ENCODE data around the gene PPFIA2. TPM values are rescaled to one million over a fixed set of nuclear protein-coding genes. Genes with fewer than 3 reads are reported as not detected.

The PPFIA2 gene
- polyA plus RNA-seq, 1 experiment, result 0.20 TPM

GRCh38 chr12:81573228-81573627 lies 185.9 kb downstream of the PPFIA2 start:
- Histone ChIP-seq H3K27me3 (ENCODE audit: control insufficient read depth, insufficient read depth, low read length) (no peaks in the 10 kb centered on the region), H3K9me3 (ENCODE audit: control insufficient read depth, insufficient read depth, low read length) (no peaks in the 10 kb centered on the region), H3K4me3 (ENCODE audit: low read depth, low read length) (no peak overlapping the region), H3K27ac (ENCODE audit: low read depth, low read length) (no peak overlapping the region)
- no peak for DNase-seq (ENCODE audit: low read depth, low spot score)
- ChIA-PET POLR2A (no interaction called here), CTCF (interaction anchor here (1.4 kb wide), 1 partner anchor 1306 kb away, joined by 3 read pairs; no protein-coding TSS in a partner anchor)
- no peak for TF ChIP-seq CTCF (IDR thresholded peaks at IDR 0.05; ENCODE audit: low read depth, low read length)

- no peaks in the 10 kb centered on the region for H3K27me3 ChIP-seq (ENCODE audit: control insufficient read depth, insufficient read depth, low read length)
- DNase-seq (ENCODE audit: low read depth, low spot score), result no peak
- no peak for TF ChIP-seq CTCF (IDR thresholded peaks at IDR 0.05; ENCODE audit: low read depth, low read length)
- POLR2A ChIA-PET, result no interaction called here
- CTCF ChIA-PET, result no interaction called here
- H3K9me3 ChIP-seq (ENCODE audit: control insufficient read depth, insufficient read depth, low read length), result no peaks in the 10 kb centered on the region
- H3K4me3 ChIP-seq (ENCODE audit: low read depth, low read length), result no peak overlapping the region
- H3K27ac ChIP-seq (ENCODE audit: low read depth, low read length), result no peak overlapping the region
Measured at GRCh38 chr12:81572411-81572810, 186.7 kb downstream of the PPFIA2 start.

DNA sequence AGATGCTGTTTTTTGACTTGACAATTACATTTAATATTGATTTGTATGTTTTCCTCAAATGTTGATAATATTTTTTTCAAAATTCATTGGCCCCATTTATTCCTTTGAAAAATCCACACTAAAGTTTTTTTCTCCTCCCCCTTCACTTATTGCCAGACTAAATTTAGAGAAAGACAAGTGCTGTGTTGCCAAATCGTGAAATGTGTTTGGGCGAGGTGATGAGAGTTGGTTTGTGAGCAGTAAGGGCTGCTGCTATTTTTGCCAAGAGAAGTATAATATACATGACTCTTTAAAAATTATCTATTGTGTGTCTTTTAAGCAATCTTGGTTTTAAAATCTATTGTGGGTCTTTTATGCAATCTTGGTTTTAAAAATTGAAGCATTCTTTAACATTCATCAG lies 188.9 kb downstream of the PPFIA2 start:
- H3K4me3 ChIP-seq (ENCODE audit: low read depth, low read length), result no peak overlapping the region
- no peak for TF ChIP-seq CTCF (IDR thresholded peaks at IDR 0.05; ENCODE audit: low read depth, low read length)
- POLR2A ChIA-PET, result no interaction called here
- no peaks in the 10 kb centered on the region for H3K9me3 ChIP-seq (ENCODE audit: control insufficient read depth, insufficient read depth, low read length)
- no peak overlapping the region for H3K27ac ChIP-seq (ENCODE audit: low read depth, low read length)
- H3K27me3 ChIP-seq (ENCODE audit: control insufficient read depth, insufficient read depth, low read length), result no peaks in the 10 kb centered on the region
- no peak for DNase-seq (ENCODE audit: low read depth, low spot score)
- CTCF ChIA-PET, result no interaction called here

GRCh38 chr12:81564237-81564636 lies 194.9 kb downstream of the PPFIA2 start:
- Histone ChIP-seq H3K4me3 (ENCODE audit: low read depth, low read length) (no peak overlapping the region), H3K27me3 (ENCODE audit: control insufficient read depth, insufficient read depth, low read length) (no peaks in the 10 kb centered on the region), H3K27ac (ENCODE audit: low read depth, low read length) (no peak overlapping the region), H3K9me3 (ENCODE audit: control insufficient read depth, insufficient read depth, low read length) (no peaks in the 10 kb centered on the region)
- no peak for DNase-seq (ENCODE audit: low read depth, low spot score)
- POLR2A ChIA-PET, result no interaction called here
- TF ChIP-seq CTCF (IDR thresholded peaks at IDR 0.05; ENCODE audit: low read depth, low read length), result no peak
- CTCF ChIA-PET, result no interaction called here

GRCh38 chr12:81558031-81558430 lies 201.1 kb downstream of the PPFIA2 start:
- DNase-seq (ENCODE audit: low read depth, low spot score), result no peak
- no peak for TF ChIP-seq CTCF (IDR thresholded peaks at IDR 0.05; ENCODE audit: low read depth, low read length)
- Histone ChIP-seq H3K27me3 (ENCODE audit: control insufficient read depth, insufficient read depth, low read length) (no peaks in the 10 kb centered on the region), H3K4me3 (ENCODE audit: low read depth, low read length) (no peak overlapping the region), H3K27ac (ENCODE audit: low read depth, low read length) (no peak overlapping the region), H3K9me3 (ENCODE audit: control insufficient read depth, insufficient read depth, low read length) (no peaks in the 10 kb centered on the region)
- CTCF ChIA-PET, result no interaction called here
- POLR2A ChIA-PET, result no interaction called here
